H7 (cell line): ENCODE data around the gene KRTAP10-3. TPM values are rescaled to one million over a fixed set of nuclear protein-coding genes. Genes with fewer than 3 reads are reported as not detected.
A peak's percentile ranks its signal among the peaks of the same experiment; 100 is the strongest.
"Not testable (repeated sequence)": the region's sequence is repeated elsewhere in the genome, so short reads cannot be mapped to it uniquely, and the experiment has no call there.

Source experiments
- DNase-seq: peaks from one replicate; pipeline ENCODE4 v3.0.0; 2012
- H3K27me3 ChIP-seq: 2 replicates; pipeline ENCODE4 v1.6.0; 2011; ENCODE audit warnings: mild to moderate bottlenecking, low read length; ENCODE audit not compliant: control insufficient read depth, insufficient read depth
- H3K36me3 ChIP-seq: replicated peaks from 2 replicates; pipeline ENCODE4 v1.5.1; 2011; ENCODE audit warnings: low read length; ENCODE audit not compliant: control insufficient read depth, insufficient read depth
- H3K4me3 ChIP-seq: 2 replicates; pipeline ENCODE4 v1.5.1; 2011; ENCODE audit warnings: low read depth, mild to moderate bottlenecking, control low read depth, low read length, moderate library complexity; ENCODE audit not compliant: insufficient read depth
- total RNA-seq: library from RNA; depleted of rRNA; stranded (reverse); fragments of >200 nt; shearing (Covaris generic); gene quantifications from 2 replicates; pipeline ENCODE4 v1.2.3, GENCODE V29; 2014

Gene KRTAP10-3
- total RNA-seq, 1 experiment from 2014 or later: not detected

DNA sequence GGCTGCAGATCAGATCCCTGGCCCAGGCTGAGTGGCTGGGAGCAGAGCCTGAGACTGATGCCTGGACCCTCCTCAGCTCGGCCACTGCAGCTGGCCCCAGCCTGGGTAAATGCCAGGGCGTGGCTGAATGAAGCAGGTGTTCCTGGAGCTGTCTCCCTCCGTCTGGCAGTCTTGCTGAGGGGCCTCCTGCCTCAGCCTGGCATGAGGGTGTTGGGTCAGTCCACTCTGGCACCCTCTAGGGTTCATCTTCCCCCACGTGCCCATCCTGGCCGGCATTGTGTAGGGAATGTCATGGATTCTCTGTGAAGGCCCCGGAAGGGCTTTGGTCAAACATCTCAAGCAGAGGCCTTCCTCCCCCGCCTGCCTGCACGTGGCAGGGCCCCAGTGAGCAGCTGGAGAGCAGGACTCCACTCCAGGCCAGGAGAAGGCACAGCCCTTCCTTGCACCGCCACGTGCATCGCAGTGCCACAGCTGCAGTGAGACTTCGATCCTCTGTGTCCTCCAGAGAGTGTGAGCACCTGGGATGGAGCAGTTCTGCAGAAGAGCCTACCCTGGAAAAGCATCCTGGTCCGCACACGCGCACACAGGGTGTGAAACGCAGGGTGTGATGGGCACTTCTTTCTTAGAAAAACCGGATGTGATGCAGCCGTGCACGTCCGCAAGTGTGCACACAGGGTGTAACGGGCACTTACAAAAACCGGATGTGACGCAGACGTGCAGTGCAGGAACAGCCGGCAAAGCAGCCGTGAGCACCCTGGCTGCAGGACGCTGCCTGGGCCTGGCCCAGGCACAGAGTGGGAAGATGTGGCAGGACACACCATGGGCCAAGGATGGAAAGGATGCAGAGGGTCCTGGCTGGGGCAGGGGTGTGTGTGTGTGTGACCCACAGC lies 10.3 kb upstream of the KRTAP10-3 start:
- H3K4me3 ChIP-seq: no peak overlapping the region
- no peaks in the 10 kb centered on the region for H3K27me3 ChIP-seq
- DNase-seq: peak; percentile 49
- no peaks in the 10 kb centered on the region for H3K36me3 ChIP-seq

DNA sequence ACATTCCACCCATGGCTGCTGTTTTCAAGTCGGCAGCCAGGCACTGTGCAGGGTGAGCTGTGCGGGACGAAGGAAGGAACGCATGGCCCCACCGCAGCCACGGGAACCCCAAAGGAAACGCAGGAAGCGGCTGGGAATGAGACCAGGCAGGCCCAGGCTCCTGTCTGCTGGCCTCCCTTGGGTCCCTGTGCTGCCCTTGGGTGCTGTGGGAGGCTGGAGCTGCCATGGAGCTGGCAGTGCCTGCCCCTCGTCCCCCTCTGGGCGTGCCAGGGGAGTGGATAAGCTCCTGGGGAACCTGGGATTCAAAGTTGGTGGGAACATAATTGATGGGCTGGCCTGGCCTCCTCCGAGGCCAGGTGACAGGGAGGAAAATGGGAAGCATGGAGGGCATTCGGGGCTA lies 9.7 kb upstream of the KRTAP10-3 start:
- Histone ChIP-seq H3K36me3 (no peaks in the 10 kb centered on the region), H3K4me3 (no peak overlapping the region), H3K27me3 (no peaks in the 10 kb centered on the region)
- DNase-seq: no peak

DNA sequence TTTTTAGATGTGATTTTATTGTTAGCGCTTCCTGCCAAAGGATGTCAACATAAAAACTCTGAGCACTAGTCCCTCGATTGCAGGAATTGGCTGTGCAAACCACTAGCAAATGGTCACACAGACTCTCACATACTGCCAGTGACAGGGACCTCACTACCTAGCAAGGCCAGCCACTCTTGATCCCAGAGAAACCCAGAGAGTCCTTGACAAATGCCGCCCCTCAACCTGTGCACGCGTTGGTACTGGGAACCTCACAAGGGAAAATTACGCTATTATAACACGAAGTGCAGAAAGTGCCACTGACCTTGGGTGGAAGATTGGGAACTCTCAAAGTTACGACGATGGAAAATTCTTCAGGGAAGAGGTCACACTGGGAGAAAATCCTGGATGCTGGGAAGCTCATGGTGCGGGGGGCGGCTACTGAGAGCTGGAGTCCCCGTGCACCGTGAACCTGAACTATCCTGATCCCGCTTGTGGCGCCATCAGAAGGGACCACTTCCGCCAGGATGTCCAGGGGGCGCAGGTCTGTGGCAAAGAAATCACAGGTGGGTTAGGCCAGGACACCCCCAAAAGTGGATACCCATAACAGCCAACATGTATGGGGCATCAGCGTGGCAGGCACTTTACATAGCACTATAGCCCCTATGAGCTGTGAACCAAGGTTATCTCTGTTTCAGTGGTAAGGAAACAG lies 9.0 kb upstream of the KRTAP10-3 start:
- Histone ChIP-seq H3K27me3 (no peaks in the 10 kb centered on the region), H3K4me3 (no peak overlapping the region), H3K36me3 (no peaks in the 10 kb centered on the region)
- DNase-seq: peak; percentile 34

DNA sequence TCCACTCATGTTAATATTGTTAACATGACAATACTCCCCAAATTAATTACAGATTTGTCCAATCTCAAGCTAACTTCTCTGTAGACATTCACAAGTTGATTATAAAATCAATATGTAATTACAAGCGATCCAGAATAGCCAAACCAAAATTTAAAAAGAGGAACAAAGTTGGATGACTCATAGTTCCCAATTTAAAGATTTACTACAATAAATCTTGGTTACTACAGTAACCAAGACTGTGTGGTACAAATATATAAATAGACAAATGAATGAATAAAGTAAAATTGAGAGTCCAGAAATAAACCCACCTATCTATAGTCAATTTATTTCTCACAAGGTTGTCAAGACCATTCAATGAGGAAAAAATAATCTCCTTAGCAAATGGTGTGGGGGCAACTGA lies 7.8 kb upstream of the KRTAP10-3 start:
- Histone ChIP-seq H3K36me3 (no peaks in the 10 kb centered on the region), H3K27me3 (no peaks in the 10 kb centered on the region), H3K4me3 (no peak overlapping the region)
- DNase-seq: no peak

DNA sequence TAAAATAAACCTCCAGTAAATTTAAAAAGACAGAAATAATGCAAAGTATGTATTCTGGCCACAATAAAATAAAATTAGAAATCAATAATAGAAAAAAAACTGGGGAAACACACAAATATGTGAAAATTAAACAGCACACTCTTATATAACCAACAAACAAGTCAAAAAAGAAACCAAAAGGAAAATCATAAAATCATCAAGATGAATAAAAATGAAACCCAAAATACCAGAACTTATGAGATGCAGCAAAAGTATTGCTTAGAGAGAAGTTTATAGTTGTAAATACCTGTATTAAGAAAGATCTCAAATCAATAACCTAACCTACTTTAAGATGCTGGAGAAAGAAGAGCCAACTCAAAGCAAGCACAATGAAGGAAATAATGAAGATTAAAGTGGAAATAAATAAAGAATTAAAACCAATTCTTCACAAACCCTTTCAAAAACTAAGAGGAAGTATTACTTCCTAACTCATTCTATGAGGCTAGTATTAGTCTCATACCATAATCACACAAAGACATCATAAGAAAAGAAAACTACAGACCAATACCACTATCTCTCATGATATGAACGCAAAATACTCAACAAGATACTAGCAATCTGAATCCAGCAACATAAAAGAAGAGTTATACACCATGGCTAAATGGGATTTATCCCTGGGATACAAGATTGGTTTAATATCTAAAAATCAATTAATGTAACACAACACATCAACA lies 6.4 kb upstream of the KRTAP10-3 start:
- DNase-seq: no peak
- Histone ChIP-seq H3K4me3 (no peak overlapping the region), H3K36me3 (no peaks in the 10 kb centered on the region), H3K27me3 (no peaks in the 10 kb centered on the region)

DNA sequence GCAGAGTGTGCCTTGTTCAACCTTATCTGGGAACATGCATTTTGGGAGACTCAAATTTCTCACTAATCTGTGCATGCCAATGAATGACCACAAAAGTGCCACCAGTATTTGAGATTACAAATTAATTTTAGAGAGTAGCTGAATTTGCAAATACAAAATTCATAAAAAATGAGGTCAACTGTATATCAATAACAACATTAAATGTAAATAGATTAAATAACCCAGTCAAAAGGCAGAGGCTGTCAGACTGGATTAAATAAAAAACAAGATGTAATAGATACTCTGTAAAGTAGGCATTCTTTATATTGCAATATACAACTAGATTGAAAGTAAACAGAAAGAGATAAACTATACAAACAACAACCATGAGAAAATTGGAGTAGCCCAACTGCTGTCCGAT lies 5.5 kb upstream of the KRTAP10-3 start:
- no peaks in the 10 kb centered on the region for H3K36me3 ChIP-seq
- H3K4me3 ChIP-seq: no peak overlapping the region
- no peaks in the 10 kb centered on the region for H3K27me3 ChIP-seq
- no peak for DNase-seq

DNA sequence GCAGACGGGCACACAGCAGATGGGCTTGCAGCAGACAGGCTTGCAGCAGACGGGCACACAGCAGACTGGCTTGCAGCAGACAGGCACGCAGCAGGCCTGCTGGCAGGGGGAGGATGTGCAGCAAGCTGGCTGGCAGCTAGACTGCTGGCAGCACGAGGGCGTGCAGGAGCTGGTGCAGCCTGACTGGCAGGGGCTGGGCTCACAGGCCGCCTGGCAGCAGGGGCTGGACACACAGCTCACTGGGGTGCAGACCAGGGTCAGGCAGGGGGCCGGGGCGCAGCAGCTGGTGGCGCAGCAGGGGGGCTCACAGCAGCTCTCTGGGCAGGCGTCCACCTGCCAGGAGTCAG lies 293 bp downstream of the KRTAP10-3 start:
- H3K4me3 ChIP-seq, DNase-seq, H3K27me3 ChIP-seq, H3K36me3 ChIP-seq: not testable (repeated sequence)

DNA sequence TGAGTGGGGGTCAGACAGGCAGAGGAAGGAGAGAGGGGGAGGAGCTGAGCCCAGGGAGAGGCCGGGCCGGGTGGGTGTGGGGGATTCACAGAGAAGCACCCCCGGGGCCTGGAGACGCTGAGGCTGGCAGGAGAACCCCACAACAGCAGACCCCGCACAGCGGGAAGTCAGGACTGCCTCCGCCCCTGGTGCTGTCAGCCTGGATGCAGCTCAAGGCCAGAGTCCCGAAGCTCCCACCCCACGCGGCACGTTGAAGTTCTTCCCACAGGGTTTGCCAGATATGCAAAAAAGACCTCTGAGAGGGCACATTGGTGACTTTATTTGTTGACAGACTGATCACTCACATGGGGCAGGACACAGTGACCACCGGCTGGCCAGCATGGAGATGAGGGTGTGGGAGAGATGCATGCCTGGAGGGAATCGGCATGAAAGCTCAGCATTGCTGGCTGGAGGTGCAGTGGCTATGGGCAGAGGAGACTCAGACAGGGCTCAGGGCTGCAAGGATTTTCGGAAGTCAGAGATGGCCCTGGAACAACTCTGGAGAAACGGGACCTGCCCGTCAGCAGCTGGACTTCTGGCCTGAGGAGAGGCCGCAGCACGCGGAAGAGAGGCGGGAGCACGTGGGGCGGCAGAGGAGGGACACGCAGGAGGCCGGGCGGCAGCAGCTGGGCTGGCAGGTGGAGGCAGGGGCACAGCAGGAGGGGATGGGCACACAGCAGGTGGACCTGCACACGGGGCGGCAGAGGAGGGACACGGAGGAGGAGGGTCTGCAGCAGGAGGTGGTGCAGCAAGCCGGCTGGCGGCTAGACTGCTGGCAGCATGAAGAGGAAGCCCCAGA lies 885 bp downstream of the KRTAP10-3 start:
- no peaks in the 10 kb centered on the region for H3K27me3 ChIP-seq
- no peak overlapping the region for H3K4me3 ChIP-seq
- peak; percentile 66 for DNase-seq
- no peaks in the 10 kb centered on the region for H3K36me3 ChIP-seq

DNA sequence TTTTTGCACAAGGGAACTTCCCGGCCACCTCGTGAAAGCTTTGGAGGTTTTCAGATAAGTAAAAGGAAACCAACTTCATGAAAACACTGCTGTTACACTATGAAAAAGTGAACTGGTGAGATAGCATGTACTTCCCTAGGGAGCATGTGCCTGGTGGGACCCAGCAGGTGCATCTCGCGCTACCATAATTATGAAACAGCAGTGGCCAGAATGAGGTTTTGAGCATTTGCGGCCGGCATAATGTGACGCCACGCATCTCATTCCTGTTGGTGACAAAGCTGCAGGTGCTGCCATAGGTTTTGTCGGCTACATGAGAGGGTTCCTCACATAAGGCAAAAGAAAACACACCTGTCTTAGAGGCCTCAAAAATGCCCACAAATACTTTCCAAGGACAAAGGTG lies 1.7 kb downstream of the KRTAP10-3 start:
- Histone ChIP-seq H3K27me3 (no peaks in the 10 kb centered on the region), H3K4me3 (no peak overlapping the region), H3K36me3 (no peaks in the 10 kb centered on the region)
- peak; percentile 16 for DNase-seq

DNA sequence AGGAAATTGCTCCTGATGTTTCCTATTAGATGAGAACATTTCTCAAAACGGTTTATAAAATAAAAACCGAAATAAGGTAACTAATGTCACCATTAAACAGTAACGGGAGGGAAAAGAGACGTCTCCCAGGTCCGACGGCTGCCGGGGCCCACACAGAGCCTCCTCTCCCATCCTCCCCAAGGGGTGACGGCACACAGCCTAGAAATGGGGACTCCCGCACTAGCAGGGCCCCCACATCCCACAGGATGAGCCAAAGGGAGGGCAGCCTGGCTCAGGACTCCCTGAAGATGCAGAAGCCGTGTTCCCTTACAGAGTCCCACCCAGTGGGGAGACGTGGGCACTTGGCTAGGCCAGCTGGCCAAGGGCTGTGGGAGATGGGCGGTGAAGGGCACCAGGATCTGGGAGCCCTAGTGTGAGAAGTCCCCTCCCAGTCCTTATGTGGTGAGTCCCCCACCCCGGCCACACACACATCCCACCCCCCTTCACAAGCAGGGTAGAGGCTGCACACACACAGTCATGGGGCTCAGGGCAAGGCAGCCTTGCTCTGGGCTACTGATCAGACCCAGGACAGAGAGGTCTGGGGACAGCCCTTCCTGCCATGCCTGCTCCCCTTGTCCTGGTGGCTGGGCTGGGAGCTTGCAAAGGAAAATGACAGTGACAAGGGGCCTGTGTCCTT lies 3.3 kb downstream of the KRTAP10-3 start:
- Histone ChIP-seq H3K36me3 (no peaks in the 10 kb centered on the region), H3K27me3 (no peaks in the 10 kb centered on the region), H3K4me3 (no peak overlapping the region)
- peak; percentile 51 for DNase-seq

DNA sequence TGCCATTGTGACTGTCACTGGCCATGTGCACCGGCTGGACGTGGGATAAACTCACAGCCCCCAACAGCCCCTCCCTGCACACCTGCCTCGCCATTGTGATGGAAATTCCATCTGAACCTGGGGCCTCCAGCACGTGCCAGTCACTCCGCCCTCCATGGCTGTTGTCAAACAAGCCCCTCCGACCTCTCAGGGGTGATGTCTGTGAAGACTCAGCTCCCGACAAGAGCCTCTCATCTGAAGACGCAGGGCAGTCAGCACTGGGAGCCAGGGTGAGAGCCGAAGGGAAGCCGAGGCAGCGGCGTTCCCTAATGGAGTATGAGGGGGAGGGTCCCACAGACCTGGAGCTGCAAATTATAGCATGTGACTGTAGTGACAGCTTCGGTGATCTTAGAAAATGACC lies 5.9 kb downstream of the KRTAP10-3 start:
- no peak overlapping the region for H3K4me3 ChIP-seq
- no peak for DNase-seq
- H3K27me3 ChIP-seq: no peaks in the 10 kb centered on the region
- H3K36me3 ChIP-seq: no peaks in the 10 kb centered on the region

DNA sequence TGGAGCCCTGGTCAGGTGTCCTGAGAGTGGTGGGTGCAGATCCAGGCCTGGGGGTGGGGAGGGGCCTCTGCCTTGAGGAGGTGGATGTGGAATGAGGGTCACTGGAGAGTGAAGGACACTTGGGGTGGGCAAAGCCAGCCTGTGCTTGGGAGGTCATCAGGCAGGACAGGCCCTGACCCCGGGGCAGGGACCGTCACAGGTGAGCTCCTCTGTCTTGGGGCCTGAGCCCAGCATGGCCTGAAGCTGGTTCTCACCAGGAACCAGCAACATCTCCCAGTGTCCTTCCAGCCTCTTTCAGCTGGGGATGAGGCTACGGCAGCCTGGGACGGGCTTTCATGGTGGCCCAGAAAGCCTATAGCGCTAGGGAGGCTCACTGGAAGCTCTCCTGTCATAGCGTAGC lies 6.5 kb downstream of the KRTAP10-3 start:
- Histone ChIP-seq H3K4me3 (no peak overlapping the region), H3K27me3 (no peaks in the 10 kb centered on the region), H3K36me3 (no peaks in the 10 kb centered on the region)
- DNase-seq: no peak

DNA sequence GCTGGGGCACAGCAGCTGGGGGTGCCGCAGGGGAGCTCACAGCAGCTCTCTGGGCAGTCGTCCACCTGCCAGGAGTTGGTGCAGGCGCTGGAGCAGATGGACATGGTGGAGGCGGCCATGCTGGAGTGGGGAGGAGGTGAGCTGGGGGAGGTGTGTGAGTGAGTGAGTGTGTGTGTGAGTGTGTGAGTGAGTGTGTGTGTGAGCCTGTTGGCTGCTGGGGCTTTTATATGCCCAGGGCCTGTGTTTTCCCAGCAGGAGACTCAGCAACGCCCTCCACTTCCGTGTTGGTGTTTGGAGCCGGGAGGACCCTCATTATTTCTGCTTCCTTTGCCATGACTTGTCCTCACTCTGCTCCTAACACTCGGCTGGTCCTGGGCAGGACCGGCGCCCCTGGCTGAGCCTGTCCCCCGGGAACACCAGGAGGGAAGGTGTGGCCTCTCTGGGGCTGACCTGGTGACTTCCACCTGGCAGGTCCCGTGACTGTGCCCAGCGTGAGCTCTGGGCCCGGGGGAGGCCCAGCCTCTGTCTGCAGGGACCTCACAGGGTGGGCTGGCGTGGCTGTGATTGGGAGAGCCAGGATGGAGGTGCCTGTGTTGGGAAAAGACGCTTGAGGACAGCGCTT lies 7.1 kb downstream of the KRTAP10-3 start, which contains the start of gene KRTAP10-2:
Gene KRTAP10-2, minus strand, starts transcription at position 166 of the 622 bp plus-strand sequence. Its CDS starts 47 bp downstream, at position 119.
- H3K36me3 ChIP-seq: no peaks in the 10 kb centered on the region
- no peak within 1 kb of the TSS for H3K4me3 ChIP-seq
- no peaks in the 10 kb centered on the region for H3K27me3 ChIP-seq
- DNase-seq: peak; percentile 31
